Smooth muscle cell (in vitro differentiated cells): ENCODE measurements around the gene CYS1. TPM values are rescaled to one million over a fixed set of nuclear protein-coding genes. Genes with fewer than 3 reads are reported as not detected.
A peak's percentile ranks its signal among the peaks of the same experiment; 100 is the strongest.

Experiments used
- DNase-seq: peaks from one replicate; lab custom pipeline; 2025; ENCODE audit not compliant: unreplicated experiment; lab: John Stamatoyannopoulos, UW
- H2AFZ ChIP-seq: fragments of 200-600 bp; sonication (generic); 2 replicates; pipeline ENCODE4 v1.6.0; 2016; ENCODE audit warnings: antibody characterized with exemption, low read depth, mild to moderate bottlenecking
- H3F3A ChIP-seq: fragments of 200-600 bp; sonication (generic); 2 replicates; pipeline ENCODE4 v1.6.0; 2017; ENCODE audit warnings: antibody characterized with exemption, low read depth
- H3K27ac ChIP-seq: fragments of 200-600 bp; sonication (generic); 2 replicates; pipeline ENCODE4 v1.5.1; 2016; ENCODE audit warnings: low read depth, mild to moderate bottlenecking
- H3K27me3 ChIP-seq: fragments of 200-600 bp; sonication (generic); 2 replicates; pipeline ENCODE4 v1.6.1; 2016; ENCODE audit warnings: low read depth, mild to moderate bottlenecking
- H3K36me3 ChIP-seq: fragments of 200-600 bp; sonication (generic); 2 replicates; pipeline ENCODE4 v1.5.1; 2016; ENCODE audit warnings: low read depth
- H3K4me1 ChIP-seq: fragments of 200-600 bp; sonication (generic); 2 replicates; pipeline ENCODE4 v1.5.1; 2016; ENCODE audit warnings: low read depth
- H3K4me2 ChIP-seq: fragments of 200-600 bp; sonication (generic); 2 replicates; pipeline ENCODE4 v1.6.0; 2016; ENCODE audit warnings: mild to moderate bottlenecking
- H3K4me3 ChIP-seq: fragments of 200-600 bp; sonication (generic); 2 replicates; pipeline ENCODE4 v1.5.1; 2016; ENCODE audit warnings: mild to moderate bottlenecking
- H3K79me2 ChIP-seq: fragments of 200-600 bp; sonication (generic); 2 replicates; pipeline ENCODE4 v1.6.0; 2016; ENCODE audit warnings: low read depth, mild to moderate bottlenecking
- H3K9ac ChIP-seq: fragments of 200-600 bp; sonication (generic); 2 replicates; pipeline ENCODE4 v1.6.0; 2016; ENCODE audit warnings: low read depth
- H3K9me3 ChIP-seq: fragments of 200-600 bp; sonication (generic); replicated peaks from 2 replicates; pipeline ENCODE4 v1.5.1; 2016; ENCODE audit warnings: low read depth
- H4K20me1 ChIP-seq: fragments of 200-600 bp; sonication (generic); 2 replicates; pipeline ENCODE4 v1.6.0; 2016; ENCODE audit warnings: low read depth
- CTCF ChIP-seq: fragments of 200-600 bp; sonication (generic); IDR thresholded peaks from 2 replicates; pipeline ENCODE4 v1.5.1; 2017; ENCODE audit warnings: borderline replicate concordance, mild to moderate bottlenecking, antibody characterized with exemption; ENCODE audit not compliant: insufficient read depth, poor library complexity, severe bottlenecking
- WGBS: methylation state at CpG from one replicate; pipeline ENCODE4 v1.1.7; 2016; ENCODE audit warnings: low lambda C conversion rate; 5-methylcytosine and 5-hydroxymethylcytosine counted together
- polyA plus RNA-seq: library from polyadenylated mRNA; unstranded; fragments of >200 nt; fragmentation: Nextera tagmentation; extraction: Ambion mirVana; gene quantifications from 2 replicates; pipeline ENCODE4 v1.2.1, GENCODE V29; 2016
- small RNA-seq: library from RNA; depleted of rRNA; stranded (forward); fragments of <200 nt; gene quantifications from one replicate; pipeline ENCODE3, GENCODE V24; 2014
- total RNA-seq: library from RNA; depleted of rRNA; stranded (reverse); fragments of >200 nt; gene quantifications from 2 replicates; pipeline ENCODE4 v1.2.3, GENCODE V29; 2014

CYS1 gene
- total and polyA plus RNA-seq, 2 experiments from 2014 or later = 3.9 to 11.5 TPM

GRCh38 chr2:10007921-10008808 is 72.0 kb downstream of the CYS1 start:
- Histone ChIP-seq H3K79me2 (no peaks in the 10 kb centered on the region), H3K4me2 (peak overlapping the region; percentile 29), H3K9ac (no peak overlapping the region), H3F3A (no peaks in the 10 kb centered on the region), H3K36me3 (no peaks in the 10 kb centered on the region), H2AFZ (peak overlapping the region; percentile 56), H3K9me3 (no peaks in the 10 kb centered on the region), H3K4me3 (no peak overlapping the region), H3K27me3 (no peaks in the 10 kb centered on the region), H3K4me1 (peaks cover 6% of the 10 kb centered on the region), H4K20me1 (no peaks in the 10 kb centered on the region), H3K27ac (peak overlapping the region; percentile 5)
- 68% methylated on average over 20 of the region's 22 CpGs for WGBS
- TF ChIP-seq CTCF = no peak
- DNase-seq = no peak

GRCh38 chr2:10007435-10007834 is 72.8 kb downstream of the CYS1 start:
- no peak for DNase-seq
- Histone ChIP-seq H3K4me3 (no peak overlapping the region), H3K27ac (peak overlapping the region; percentile 5), H3K27me3 (no peaks in the 10 kb centered on the region), H3K36me3 (no peaks in the 10 kb centered on the region), H3K4me2 (peak overlapping the region; percentile 11), H4K20me1 (no peaks in the 10 kb centered on the region), H3K9ac (no peak overlapping the region), H2AFZ (peak overlapping the region; percentile 56), H3K9me3 (no peaks in the 10 kb centered on the region), H3K79me2 (no peaks in the 10 kb centered on the region), H3K4me1 (peaks cover 6% of the 10 kb centered on the region), H3F3A (no peaks in the 10 kb centered on the region)
- 59% methylated on average over 9 of the region's 9 CpGs for WGBS
- TF ChIP-seq CTCF = no peak

Small RNAs within 50 kb of the gene (small RNA-seq; reads per million reads assigned to genes)
- not detected for gene RF00568

Other genes with a start within 250 kb of the CYS1 start
- 11.2 and 41.9 TPM in 2 replicates for gene TAF1B, start 236.9 kb downstream of the CYS1 start, total RNA-seq
- gene TAF1B, start 236.9 kb downstream of the CYS1 start, polyA plus RNA-seq = 4.5 and 8.5 TPM in 2 replicates
- gene GRHL1, start 128.7 kb downstream of the CYS1 start, total RNA-seq = 21.4 and 26.8 TPM in 2 replicates
- gene GRHL1, start 128.7 kb downstream of the CYS1 start, polyA plus RNA-seq = 2.0 and 7.9 TPM in 2 replicates
- gene KLF11, start 36.9 kb downstream of the CYS1 start, total RNA-seq = 12.7 and 15.3 TPM in 2 replicates
- gene KLF11, start 36.9 kb downstream of the CYS1 start, polyA plus RNA-seq = 9.9 and 11.7 TPM in 2 replicates
- 15.5 and 22.7 TPM in 2 replicates for gene RRM2, start 42.3 kb upstream of the CYS1 start, total RNA-seq
- 53.0 and 102 TPM in 2 replicates for gene RRM2, start 42.3 kb upstream of the CYS1 start, polyA plus RNA-seq
- gene HPCAL1, start 222.5 kb upstream of the CYS1 start, total RNA-seq = 7.0 and 11.7 TPM in 2 replicates
- gene HPCAL1, start 222.5 kb upstream of the CYS1 start, polyA plus RNA-seq = 15.8 and 18.6 TPM in 2 replicates